Spleen (tissue), 11 donors: ENCODE data around the gene OPTN. TPM values are rescaled to one million over a fixed set of nuclear protein-coding genes. Genes with fewer than 3 reads are reported as not detected.
A peak's percentile ranks its signal among the peaks of the same experiment; 100 is the strongest.

Experiments used
- DNase-seq: peaks from one replicate; pipeline ENCODE4 v3.0.0-alpha.2; 2020
- H3K27ac ChIP-seq, 8 donors: fragments of 200-600 bp; sonication (generic) in 7 of 8; 1 replicate in 4 of 8; 2 replicates in 4 of 8; pipeline versions ENCODE4 v1.5.0 to v1.8.0; 2016 to 2021; ENCODE audit warnings: inconsistent platforms in 4 of 8, mild to moderate bottlenecking in 4 of 8, moderate library complexity in 1 of 8
- H3K27me3 ChIP-seq, 7 donors: fragments of 200-600 bp; sonication (generic) in 6 of 7; replicated peaks in 1 of 7; 1 replicate in 4 of 7; 2 replicates in 3 of 7; pipeline versions ENCODE4 v1.5.0 to v1.8.0; 2016 to 2021; ENCODE audit warnings: inconsistent platforms in 3 of 7, mild to moderate bottlenecking in 1 of 7
- H3K36me3 ChIP-seq, 6 donors: fragments of 200-600 bp; sonication (generic) in 5 of 6; 1 replicate in 4 of 6; 2 replicates in 2 of 6; pipeline versions ENCODE4 v1.5.0 to v1.8.0; 2016 to 2021; ENCODE audit warnings: inconsistent platforms in 2 of 6
- H3K4me1 ChIP-seq, 6 donors: fragments of 200-600 bp; sonication (generic) in 5 of 6; 1 replicate in 3 of 6; 2 replicates in 3 of 6; pipeline versions ENCODE4 v1.5.0 to v1.8.0; 2016 to 2021; ENCODE audit warnings: inconsistent platforms in 3 of 6
- H3K4me3 ChIP-seq, 8 donors: fragments of 200-600 bp; sonication (generic) in 7 of 8; 1 replicate in 4 of 8; 2 replicates in 4 of 8; pipeline versions ENCODE4 v1.5.0 to v1.8.0; 2016 to 2021; ENCODE audit warnings: inconsistent platforms in 4 of 8, mild to moderate bottlenecking in 4 of 8, moderate library complexity in 2 of 8
- H3K9me3 ChIP-seq, 8 donors: fragments of 200-600 bp; sonication (generic) in 7 of 8; 1 replicate in 4 of 8; 2 replicates in 4 of 8; pipeline versions ENCODE4 v1.5.0 to v1.8.0; 2016 to 2021; ENCODE audit warnings: inconsistent platforms in 4 of 8
- CTCF ChIP-seq, 11 experiments: fragments of 200-600 bp in 7 of 11; fragments of 450-650 bp in 4 of 11; sonication (generic) in 4 of 11; IDR thresholded peaks in 8 of 11; conservative IDR thresholded peaks in 3 of 11; 1 replicate in 7 of 11; 2 replicates in 4 of 11; pipeline versions ENCODE4 v1.4.0 to v1.8.0; 2016 to 2021; ENCODE audit warnings: antibody characterized with exemption in 11 of 11, inconsistent platforms in 4 of 11, mild to moderate bottlenecking in 1 of 11
- POLR2A ChIP-seq, 3 donors: fragments of 450-650 bp; IDR thresholded peaks; one replicate each; pipeline ENCODE4 v1.5.1; 2017; ENCODE audit warnings: antibody characterized with exemption in 3 of 3, mild to moderate bottlenecking in 1 of 3
- POLR2AphosphoS5 ChIP-seq, 3 donors: sonication (generic); formaldehyde crosslinking; IDR thresholded peaks; one replicate each; pipeline ENCODE4 v1.5.1; 2017; ENCODE audit warnings: antibody characterized with exemption in 3 of 3
- WGBS, 5 donors: extraction: QIAGEN DNeasy Blood & Tissue Kit in 3 of 5; methylation state at CpG; one replicate each; pipeline versions ENCODE4 v1.1.5 to v1.1.7; 2013 to 2018; 5-methylcytosine and 5-hydroxymethylcytosine counted together
- intact Hi-C: fragments of 100-400 bp; cut with DNase I; formaldehyde crosslinking; loops from one replicate; pipeline ENCODE4 v1.15.0; 2023; ENCODE audit warnings: low total_unique reads
- polyA plus RNA-seq, 3 donors: library from polyadenylated mRNA; stranded (reverse); fragments of 200-250 nt; gene quantifications; one replicate each; pipeline ENCODE4 v1.2.1, GENCODE V29; 2013
- total RNA-seq, 7 donors: library from RNA; depleted of rRNA in 3 of 7; stranded (reverse); fragments of >200 nt in 3 of 7; fragmentation: NEBNext Ultra II Directional in 4 of 7; extraction: Animal tissue kit (Norgen Biotek cat#: 25700) in 4 of 7; gene quantifications; one replicate each; pipeline versions ENCODE4 v1.1.0 to v1.2.1, GENCODE V29; 2016 to 2021
- donor health status: healthy with polysubstance abuse.
- donor health status: DM: no; HTN: no; CAD: no; lungs with moderate emphysema.
- donor health status: DM: no; HTN: no; CAD: no.
- donor health status: Bipolar disorder and iron deficiency.
- donor health status: healthy.
- donor health status: DM: no; HTN: no; CAD: no.
- donor health status: DM: yes; HTN: yes; CAD: no.

The OPTN gene
- total and polyA plus RNA-seq, 10 donors, result 17.2 to 73.7 (median 52.0) TPM

GRCh38 chr10:13054844-13055243 lies 45.1 kb upstream of the OPTN start:
- 35 to 73% (median 59%) methylated on average over 3 to 4 of the region's 4 CpGs for WGBS, 5 donors
- no peaks in the 10 kb centered on the region for H3K36me3 ChIP-seq
- no peak overlapping the region for H3K4me3 ChIP-seq
- DNase-seq, result no peak
- no peaks in the 10 kb centered on the region for H3K27me3 ChIP-seq
- intact Hi-C loops, result no loop called here
- peaks cover 0 to 26% (median 6%) of the 10 kb centered on the region in 6 donors for H3K4me1 ChIP-seq
- H3K27ac ChIP-seq, result no peak overlapping the region
- no peaks in the 10 kb centered on the region for H3K9me3 ChIP-seq
- peak in 2 of 3 donors; percentile 38 to 44 for TF ChIP-seq POLR2AphosphoS5 (IDR thresholded peaks at IDR 0.05)
- TF ChIP-seq CTCF (IDR thresholded peaks at IDR 0.05 in 8 of 11, conservative IDR thresholded peaks at IDR 0.05 in 3 of 11), result no peak
- TF ChIP-seq POLR2A (IDR thresholded peaks at IDR 0.05), result no peak

- H3K9me3 ChIP-seq, result no peaks in the 10 kb centered on the region
- no peak overlapping the region for H3K4me3 ChIP-seq
- peaks cover 0 to 26% (median 6%) of the 10 kb centered on the region in 6 donors for H3K4me1 ChIP-seq
- H3K36me3 ChIP-seq, result no peaks in the 10 kb centered on the region
- no peaks in the 10 kb centered on the region for H3K27me3 ChIP-seq
- intact Hi-C loops, result no loop called here
- H3K27ac ChIP-seq, result no peak overlapping the region
- TF ChIP-seq CTCF (IDR thresholded peaks at IDR 0.05 in 8 of 11, conservative IDR thresholded peaks at IDR 0.05 in 3 of 11) (peak in 4 of 11 experiments; percentile 30 to 39 (median 36)), POLR2A (IDR thresholded peaks at IDR 0.05) (no peak)
- 73 to 88% (median 83%) methylated on average over 7 of the region's 7 CpGs for WGBS, 5 donors
- no peak for DNase-seq
These were observed 43.4 kb upstream of the OPTN start for GRCh38 chr10:13056456-13057077.

GRCh38 chr10:13062803-13063202 lies 37.2 kb upstream of the OPTN start:
- H3K4me1 ChIP-seq, result no peaks in the 10 kb centered on the region
- no peak overlapping the region for H3K27ac ChIP-seq
- H3K27me3 ChIP-seq, result no peaks in the 10 kb centered on the region
- 78 to 89% (median 86%) methylated on average over 5 of the region's 5 CpGs for WGBS, 5 donors
- no peak for DNase-seq
- H3K9me3 ChIP-seq, result no peaks in the 10 kb centered on the region
- intact Hi-C loops, result no loop called here
- H3K4me3 ChIP-seq, result no peak overlapping the region
- H3K36me3 ChIP-seq, result no peaks in the 10 kb centered on the region
- TF ChIP-seq POLR2AphosphoS5 (IDR thresholded peaks at IDR 0.05), result no peak
- no peak for TF ChIP-seq POLR2A (IDR thresholded peaks at IDR 0.05)
- no peak for TF ChIP-seq CTCF (IDR thresholded peaks at IDR 0.05 in 8 of 11, conservative IDR thresholded peaks at IDR 0.05 in 3 of 11)

GRCh38 chr10:13066527-13066926 lies 33.4 kb upstream of the OPTN start:
- Histone ChIP-seq H3K4me3 (no peak overlapping the region), H3K36me3 (no peaks in the 10 kb centered on the region), H3K27ac (no peak overlapping the region), H3K4me1 (no peaks in the 10 kb centered on the region), H3K27me3 (no peaks in the 10 kb centered on the region), H3K9me3 (no peaks in the 10 kb centered on the region)
- intact Hi-C loops, result no loop called here
- 66 to 76% (median 72%) methylated on average over 6 of the region's 6 CpGs for WGBS, 5 donors
- TF ChIP-seq POLR2A (IDR thresholded peaks at IDR 0.05), result no peak
- no peak for TF ChIP-seq CTCF (IDR thresholded peaks at IDR 0.05 in 8 of 11, conservative IDR thresholded peaks at IDR 0.05 in 3 of 11)
- TF ChIP-seq POLR2AphosphoS5 (IDR thresholded peaks at IDR 0.05), result no peak
- DNase-seq, result no peak
